ENCODE data around the gene TMEM255B.

GRCh38 chr13:113782472-113782871, 23.4 kb downstream of the TMEM255B start:
- no peak for TF ChIP-seq CTCF (IDR thresholded peaks at IDR 0.05)
- TF ChIP-seq POLR2A (IDR thresholded peaks at IDR 0.05), result no peak
